Left renal cortex interstitium (tissue), 4 donors: ENCODE results near the gene C12orf57. TPM values are rescaled to one million over a fixed set of nuclear protein-coding genes. Genes with fewer than 3 reads are reported as not detected.
A peak's percentile ranks its signal among the peaks of the same experiment; 100 is the strongest.

ENCODE experiments used
- DNase-seq, 4 donors: peaks; one replicate each; pipeline ENCODE4 v3.0.0-alpha.2; 2013; ENCODE audit warnings: low read depth in 4 of 4, low spot score in 2 of 4, missing footprints in 1 of 4
- polyA plus RNA-seq, 4 donors: library from polyadenylated mRNA; unstranded; fragments of 120-200 nt; gene quantifications; one replicate each; pipeline ENCODE4 v1.2.1, GENCODE V29; 2013; ENCODE audit not compliant: insufficient read length in 4 of 4

Gene C12orf57
- polyA plus RNA-seq, 4 donors: 141 to 235 (median 165) TPM

GRCh38 chr12:6917491-6918231 lies 26.2 kb upstream of the C12orf57 start:
- no peak for DNase-seq

GRCh38 chr12:6919588-6919987 lies 24.2 kb upstream of the C12orf57 start:
- DNase-seq: no peak

GRCh38 chr12:6921539-6921938 lies 22.3 kb upstream of the C12orf57 start:
- no peak for DNase-seq

GRCh38 chr12:6921996-6922946 lies 21.6 kb upstream of the C12orf57 start:
- DNase-seq: no peak

- no peak for DNase-seq
Measured at GRCh38 chr12:6923003-6923732, 20.7 kb upstream of the C12orf57 start.

GRCh38 chr12:6923851-6924250 lies 20.0 kb upstream of the C12orf57 start:
- DNase-seq: no peak

- DNase-seq: no peak
Measured at GRCh38 chr12:6925239-6925539, 18.6 kb upstream of the C12orf57 start.

- DNase-seq: peak in 1 of 4 donors; percentile 71
Measured at GRCh38 chr12:6925540-6926279, 18.1 kb upstream of the C12orf57 start.

GRCh38 chr12:6927379-6928021 lies 16.3 kb upstream of the C12orf57 start, which contains the start of gene ATN1:
Gene ATN1 (plus strand): TSS chr12:6927959. CDS start chr12:6934002, 6,043 bp downstream.
- DNase-seq: peak in 3 of 4 donors; percentile 79 to 88 (median 85)

GRCh38 chr12:6928022-6928702 lies 15.7 kb upstream of the C12orf57 start:
- DNase-seq: no peak

- DNase-seq: no peak
Measured at GRCh38 chr12:6928703-6929407, 15.0 kb upstream of the C12orf57 start.

GRCh38 chr12:6929466-6930452 lies 14.1 kb upstream of the C12orf57 start:
- no peak for DNase-seq

- DNase-seq: no peak
Measured at GRCh38 chr12:6932766-6933165, 11.1 kb upstream of the C12orf57 start.

GRCh38 chr12:6934110-6934509 lies 9.7 kb upstream of the C12orf57 start:
- DNase-seq: no peak

GRCh38 chr12:6935371-6936193 lies 8.2 kb upstream of the C12orf57 start:
- DNase-seq: no peak

GRCh38 chr12:6936194-6936635 lies 7.6 kb upstream of the C12orf57 start:
- DNase-seq: no peak
